ENCODE results near the gene DGCR2.
"Not testable (repeated sequence)": the region's sequence is repeated elsewhere in the genome, so short reads cannot be mapped to it uniquely, and the experiment has no call there.

The DGCR2 gene

DNA sequence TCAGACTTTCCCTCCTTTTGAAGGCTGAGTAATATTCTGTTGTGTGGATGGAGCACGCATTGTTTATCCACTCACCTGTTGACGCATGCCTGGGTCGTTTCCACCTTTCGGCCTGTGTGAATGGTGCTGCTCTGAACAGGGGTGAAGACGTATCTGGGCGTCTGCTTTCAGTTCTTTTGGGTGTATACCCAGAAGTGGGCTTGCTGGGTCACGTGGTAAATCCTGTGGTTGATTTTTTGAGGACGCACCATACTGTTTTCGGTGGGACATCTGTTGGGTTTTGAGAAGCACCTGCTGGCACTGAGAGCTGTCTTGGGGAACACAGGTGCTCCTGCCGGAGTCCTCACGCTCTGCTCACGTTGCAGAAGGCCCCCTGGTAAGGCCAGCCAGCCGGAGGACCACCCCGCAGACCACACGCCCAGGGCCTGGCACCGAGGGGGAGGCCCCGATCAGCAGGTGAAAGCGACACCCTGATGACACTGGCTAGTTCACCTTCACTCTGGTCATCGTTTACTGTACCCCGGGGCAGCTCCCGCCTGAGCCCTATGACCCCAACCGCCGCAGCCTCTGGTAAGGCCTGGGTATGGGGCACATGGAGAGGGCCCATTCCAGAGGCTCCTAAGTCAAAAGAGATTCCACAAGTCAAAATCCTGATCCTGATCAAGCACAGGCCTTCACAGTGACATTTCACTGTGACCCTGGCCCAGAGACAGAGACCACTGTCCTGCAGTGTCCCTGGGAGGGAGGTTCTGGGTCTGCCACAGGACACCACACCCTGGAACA, 131.7 kb downstream of the DGCR2 start:
- TF ChIP-seq, protein P1, sequence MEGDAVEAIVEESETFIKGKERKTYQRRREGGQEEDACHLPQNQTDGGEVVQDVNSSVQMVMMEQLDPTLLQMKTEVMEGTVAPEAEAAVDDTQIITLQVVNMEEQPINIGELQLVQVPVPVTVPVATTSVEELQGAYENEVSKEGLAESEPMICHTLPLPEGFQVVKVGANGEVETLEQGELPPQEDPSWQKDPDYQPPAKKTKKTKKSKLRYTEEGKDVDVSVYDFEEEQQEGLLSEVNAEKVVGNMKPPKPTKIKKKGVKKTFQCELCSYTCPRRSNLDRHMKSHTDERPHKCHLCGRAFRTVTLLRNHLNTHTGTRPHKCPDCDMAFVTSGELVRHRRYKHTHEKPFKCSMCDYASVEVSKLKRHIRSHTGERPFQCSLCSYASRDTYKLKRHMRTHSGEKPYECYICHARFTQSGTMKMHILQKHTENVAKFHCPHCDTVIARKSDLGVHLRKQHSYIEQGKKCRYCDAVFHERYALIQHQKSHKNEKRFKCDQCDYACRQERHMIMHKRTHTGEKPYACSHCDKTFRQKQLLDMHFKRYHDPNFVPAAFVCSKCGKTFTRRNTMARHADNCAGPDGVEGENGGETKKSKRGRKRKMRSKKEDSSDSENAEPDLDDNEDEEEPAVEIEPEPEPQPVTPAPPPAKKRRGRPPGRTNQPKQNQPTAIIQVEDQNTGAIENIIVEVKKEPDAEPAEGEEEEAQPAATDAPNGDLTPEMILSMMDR (IDR thresholded peaks at IDR 0.05; ENCODE audit: low read depth, low read length, missing control alignments) = no peak
- DNase-seq (ENCODE audit: low read depth) = no peak
- in situ Hi-C loops (cut with HindIII; ENCODE audit: low sequenced_read_pairs) = no loop called here
- H3K4me3 ChIP-seq (ENCODE audit: low read depth, low read length) = no peak overlapping the region

DNA sequence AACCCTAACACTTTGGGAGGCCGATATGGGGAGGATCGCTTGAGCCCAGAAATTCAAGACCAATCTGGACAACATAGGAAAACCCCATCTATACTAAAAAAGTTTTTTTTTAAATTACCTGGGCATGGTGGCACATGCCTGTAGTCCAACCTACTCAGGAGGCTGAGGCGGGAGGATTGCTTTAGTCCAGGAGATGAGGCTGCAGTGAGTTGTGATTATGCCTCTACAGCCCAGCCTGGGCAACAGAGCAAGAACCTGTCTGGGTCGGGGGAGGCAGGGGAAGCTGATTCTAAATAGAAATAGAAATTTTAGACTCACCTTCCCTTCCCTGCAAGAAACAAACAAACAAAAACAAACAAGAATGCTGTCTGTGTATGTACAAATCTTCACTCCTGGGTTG, 133.3 kb downstream of the DGCR2 start:
- TF ChIP-seq, protein P1 (IDR thresholded peaks at IDR 0.05; ENCODE audit: low read depth, low read length, missing control alignments) = no peak
- no peak overlapping the region for H3K4me3 ChIP-seq (ENCODE audit: low read depth, low read length)
- no peak for DNase-seq (ENCODE audit: low read depth)
- in situ Hi-C loops (cut with HindIII; ENCODE audit: low sequenced_read_pairs) = no loop called here

DNA sequence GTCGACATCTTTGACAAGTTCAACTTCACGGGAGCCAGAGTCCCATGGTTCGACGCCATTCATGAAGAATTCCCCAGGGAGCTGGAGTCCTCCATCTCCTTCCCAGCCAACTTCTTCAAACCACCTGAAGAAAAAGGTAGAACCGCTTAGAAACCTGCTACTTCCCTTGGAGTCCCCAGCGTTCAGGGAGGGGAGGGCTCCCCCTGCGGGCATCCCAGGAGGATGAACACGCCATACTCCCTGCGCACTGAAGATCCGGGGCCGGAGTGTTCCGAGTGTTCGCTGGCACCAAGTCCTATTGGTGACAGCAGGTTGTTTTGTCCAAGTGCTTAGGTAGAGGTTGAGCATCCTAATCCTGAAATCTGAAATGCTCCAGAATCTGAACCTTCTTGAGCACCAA, 134.4 kb downstream of the DGCR2 start:
- TF ChIP-seq, protein P1 (IDR thresholded peaks at IDR 0.05; ENCODE audit: low read depth, low read length, missing control alignments) = peak; percentile 54
- in situ Hi-C loops (cut with HindIII; ENCODE audit: low sequenced_read_pairs) = no loop called here

GRCh38 chr22:18987114-18987513, 135.1 kb downstream of the DGCR2 start:
- H3K4me3 ChIP-seq (ENCODE audit: low read depth, low read length); DNase-seq (ENCODE audit: low read depth); in situ Hi-C loops (cut with HindIII; ENCODE audit: low sequenced_read_pairs): not testable (repeated sequence)

More for the DNA sequence above, 134.4 kb downstream of the DGCR2 start:
- H3K4me3 ChIP-seq (ENCODE audit: low read depth, low read length) = no peak overlapping the region
- no peak for DNase-seq (ENCODE audit: low read depth)

All from astrocyte of the cerebellum (primary cell).